ENCODE measurements around the gene CENPVL1.

DNA sequence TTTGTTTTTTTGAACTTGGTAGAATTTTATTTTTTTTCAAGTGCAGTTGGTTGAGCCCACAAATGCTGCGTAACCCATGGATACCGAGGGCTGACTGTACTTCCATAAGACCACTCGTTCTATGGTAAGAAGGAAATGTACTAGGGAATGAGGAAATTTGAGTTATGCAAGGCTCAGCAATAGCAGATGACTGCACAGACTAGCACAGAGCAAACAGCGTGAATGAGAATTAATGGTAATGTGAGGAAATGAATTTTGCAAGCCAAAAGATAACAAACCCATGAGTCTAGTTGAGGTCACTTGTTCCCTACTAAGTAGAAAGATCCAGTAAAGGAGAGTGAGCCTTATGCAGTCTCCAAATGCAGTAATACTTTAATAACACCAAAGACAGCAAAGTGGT lies 50.3 kb downstream of the CENPVL1 start:
- TF ChIP-seq POLR2A (IDR thresholded peaks at IDR 0.05) (no peak), POLR2AphosphoS5 (IDR thresholded peaks at IDR 0.05) (no peak), EP300 (IDR thresholded peaks at IDR 0.05) (no peak)
- TF ChIP-seq, protein P1, sequence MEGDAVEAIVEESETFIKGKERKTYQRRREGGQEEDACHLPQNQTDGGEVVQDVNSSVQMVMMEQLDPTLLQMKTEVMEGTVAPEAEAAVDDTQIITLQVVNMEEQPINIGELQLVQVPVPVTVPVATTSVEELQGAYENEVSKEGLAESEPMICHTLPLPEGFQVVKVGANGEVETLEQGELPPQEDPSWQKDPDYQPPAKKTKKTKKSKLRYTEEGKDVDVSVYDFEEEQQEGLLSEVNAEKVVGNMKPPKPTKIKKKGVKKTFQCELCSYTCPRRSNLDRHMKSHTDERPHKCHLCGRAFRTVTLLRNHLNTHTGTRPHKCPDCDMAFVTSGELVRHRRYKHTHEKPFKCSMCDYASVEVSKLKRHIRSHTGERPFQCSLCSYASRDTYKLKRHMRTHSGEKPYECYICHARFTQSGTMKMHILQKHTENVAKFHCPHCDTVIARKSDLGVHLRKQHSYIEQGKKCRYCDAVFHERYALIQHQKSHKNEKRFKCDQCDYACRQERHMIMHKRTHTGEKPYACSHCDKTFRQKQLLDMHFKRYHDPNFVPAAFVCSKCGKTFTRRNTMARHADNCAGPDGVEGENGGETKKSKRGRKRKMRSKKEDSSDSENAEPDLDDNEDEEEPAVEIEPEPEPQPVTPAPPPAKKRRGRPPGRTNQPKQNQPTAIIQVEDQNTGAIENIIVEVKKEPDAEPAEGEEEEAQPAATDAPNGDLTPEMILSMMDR (IDR thresholded peaks at IDR 0.05): no peak

All from suprapubic skin (tissue), 4 donors.